PC-9 (cell line): ENCODE measurements around the gene PCLO. TPM values are rescaled to one million over a fixed set of nuclear protein-coding genes. Genes with fewer than 3 reads are reported as not detected.

Experiments used
- BruUV-seq: library from RNA; stranded (reverse); fragments of 400-500 nt; replicated peaks from 2 replicates; lab custom pipeline; 2021; lab: Mats Ljungman, UMichigan
- CTCF ChIA-PET: fragments of 300-600 bp; sonication (Branson Sonifier 250); formaldehyde crosslinking; loops from one replicate; lab custom pipeline; 2022; ENCODE audit warnings: antibody characterized with exemption; lab: Charles Lee
- POLR2A ChIA-PET: fragments of 300-600 bp; sonication (Branson Sonifier 250); formaldehyde crosslinking; loops from one replicate; lab custom pipeline; 2022; ENCODE audit warnings: antibody characterized with exemption; ENCODE audit not compliant: unreplicated experiment; lab: Charles Lee
- DNase-seq, 2 experiments: peaks; one replicate each; pipeline versions ENCODE4 v3.0.0 to v3.0.0-alpha.2; 2015 to 2022; ENCODE audit warnings: mixed read lengths in 1 of 2
- H2AFZ ChIP-seq: fragments of 200-600 bp; sonication (generic); 2 replicates; pipeline ENCODE4 v1.8.1; 2017; ENCODE audit warnings: antibody characterized with exemption
- H3F3A ChIP-seq: fragments of 200-600 bp; sonication (generic); 2 replicates; pipeline ENCODE4 v1.8.1; 2017; ENCODE audit warnings: antibody characterized with exemption, mild to moderate bottlenecking, low read depth; ENCODE audit not compliant: insufficient read depth
- H3K27ac ChIP-seq: fragments of 200-600 bp; sonication (generic); 2 replicates; pipeline ENCODE4 v1.6.1; 2016; ENCODE audit warnings: mixed run types
- H3K27me3 ChIP-seq: fragments of 200-600 bp; sonication (generic); 2 replicates; pipeline ENCODE4 v1.6.1; 2016; ENCODE audit warnings: low read depth, mixed run types; ENCODE audit not compliant: insufficient read depth
- H3K36me3 ChIP-seq: fragments of 200-600 bp; sonication (generic); 2 replicates; pipeline ENCODE4 v1.6.1; 2016; ENCODE audit warnings: low read depth, mixed run types
- H3K4me1 ChIP-seq: fragments of 200-600 bp; sonication (generic); replicated peaks from 2 replicates; pipeline ENCODE4 v1.6.1; 2016; ENCODE audit warnings: mixed run types; ENCODE audit not compliant: insufficient read depth
- H3K4me2 ChIP-seq: fragments of 200-600 bp; sonication (generic); 2 replicates; pipeline ENCODE4 v1.6.1; 2017; ENCODE audit warnings: mixed run types
- H3K4me3 ChIP-seq: fragments of 200-600 bp; sonication (generic); 2 replicates; pipeline ENCODE4 v1.6.1; 2016; ENCODE audit warnings: mixed run types
- H3K79me2 ChIP-seq: fragments of 200-600 bp; sonication (generic); 2 replicates; pipeline ENCODE4 v1.6.1; 2017; ENCODE audit warnings: low read depth, mixed run types
- H3K9me2 ChIP-seq: fragments of 200-600 bp; sonication (generic); 2 replicates; pipeline ENCODE4 v1.8.1; 2017; ENCODE audit warnings: mild to moderate bottlenecking; ENCODE audit not compliant: insufficient read depth
- H3K9me3 ChIP-seq: fragments of 200-600 bp; sonication (generic); 2 replicates; pipeline ENCODE4 v1.8.1; 2016; ENCODE audit warnings: low read depth; ENCODE audit not compliant: insufficient read depth
- H4K20me1 ChIP-seq: fragments of 200-600 bp; sonication (generic); 2 replicates; pipeline ENCODE4 v1.8.1; 2017; ENCODE audit not compliant: insufficient read depth
- CTCF ChIP-seq: fragments of 200-600 bp; sonication (generic); conservative IDR thresholded peaks from 2 replicates; pipeline ENCODE4 v1.6.1; 2017; ENCODE audit warnings: mixed run types, antibody characterized with exemption, mild to moderate bottlenecking, moderate library complexity
- EZH2 ChIP-seq: fragments of 200-600 bp; sonication (generic); IDR thresholded peaks from 2 replicates; pipeline ENCODE4 v1.8.0; 2017; ENCODE audit warnings: antibody characterized with exemption, low read depth
- intact Hi-C: fragments of 100-400 bp; cut with micrococcal nuclease; formaldehyde crosslinking; loops from one replicate; pipeline ENCODE4 v1.10.0; 2022; ENCODE audit not compliant: unreplicated experiment
- total RNA-seq: library from RNA; stranded (reverse); gene quantifications from 2 replicates; pipeline ENCODE4 v1.2.3, GENCODE V29; 2021

PCLO gene
- total RNA-seq, 1 experiment from 2014 or later: 4.0 TPM

- TF ChIP-seq CTCF: no peak
- TF ChIP-seq EZH2: no peak
- intact Hi-C loops: no loop called here
- Histone ChIP-seq H3F3A (no peaks in the 10 kb centered on the region), H3K36me3 (no peaks in the 10 kb centered on the region), H3K9me3 (0 out of 2 replicates have a peak, but pooled peaks cover 2% of the 10 kb centered on the region), H3K4me2 (no peak overlapping the region), H3K79me2 (no peaks in the 10 kb centered on the region), H3K9me2 (no peaks in the 10 kb centered on the region), H2AFZ (no peak overlapping the region), H4K20me1 (no peaks in the 10 kb centered on the region), H3K27ac (no peak overlapping the region), H3K27me3 (no peaks in the 10 kb centered on the region), H3K4me1 (no peaks in the 10 kb centered on the region), H3K4me3 (no peak overlapping the region)
- POLR2A ChIA-PET: no interaction called here
- no peak for DNase-seq
- no TSS peak for BruUV-seq
- CTCF ChIA-PET: no interaction called here
These were observed 141.7 kb downstream of the PCLO start for GRCh38 chr7:83021032-83021431.

- CTCF ChIA-PET: no interaction called here
- intact Hi-C loops: no loop called here
- H3K4me1 ChIP-seq: no peaks in the 10 kb centered on the region
- no peak for DNase-seq
- no peaks in the 10 kb centered on the region for H3K9me2 ChIP-seq
- no TSS peak for BruUV-seq
- H3K4me2 ChIP-seq: no peak overlapping the region
- no peaks in the 10 kb centered on the region for H3K27me3 ChIP-seq
- H3K4me3 ChIP-seq: no peak overlapping the region
- H3K9me3 ChIP-seq: 0 out of 2 replicates have a peak, but pooled peaks cover 2% of the 10 kb centered on the region
- no peaks in the 10 kb centered on the region for H3K36me3 ChIP-seq
- TF ChIP-seq CTCF (no peak), EZH2 (no peak)
- no peaks in the 10 kb centered on the region for H3K79me2 ChIP-seq
- H4K20me1 ChIP-seq: no peaks in the 10 kb centered on the region
- POLR2A ChIA-PET: no interaction called here
- H3F3A ChIP-seq: no peaks in the 10 kb centered on the region
- no peak overlapping the region for H2AFZ ChIP-seq
- no peak overlapping the region for H3K27ac ChIP-seq
These were observed 142.5 kb downstream of the PCLO start for GRCh38 chr7:83020161-83020560.

DNA sequence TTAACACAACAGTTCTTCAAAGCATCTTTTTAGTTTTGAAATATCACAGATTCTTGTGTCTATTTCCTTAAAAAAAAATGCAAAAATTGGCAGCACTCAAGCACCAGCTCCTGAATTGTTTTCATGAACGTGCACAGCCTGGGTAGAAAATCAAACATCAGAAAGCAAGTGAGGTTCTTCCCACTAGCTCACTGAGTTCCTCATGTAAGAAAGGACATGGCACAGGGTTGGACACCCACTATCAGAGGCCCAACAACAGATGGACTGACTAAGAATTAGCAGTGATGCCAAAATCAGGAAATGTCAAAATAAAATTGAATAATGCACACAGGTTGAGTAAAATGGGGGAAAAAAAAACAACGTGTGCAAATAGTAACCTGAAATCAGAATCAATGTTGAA lies 146.8 kb downstream of the PCLO start:
- Histone ChIP-seq H3K27me3 (no peaks in the 10 kb centered on the region), H3K4me1 (no peaks in the 10 kb centered on the region), H4K20me1 (no peaks in the 10 kb centered on the region), H3F3A (no peaks in the 10 kb centered on the region), H2AFZ (no peak overlapping the region), H3K27ac (no peak overlapping the region), H3K4me3 (no peak overlapping the region), H3K4me2 (no peak overlapping the region), H3K9me2 (no peaks in the 10 kb centered on the region), H3K36me3 (no peaks in the 10 kb centered on the region), H3K79me2 (no peaks in the 10 kb centered on the region), H3K9me3 (no peaks in the 10 kb centered on the region)
- POLR2A ChIA-PET: no interaction called here
- BruUV-seq: no TSS peak
- no peak for DNase-seq
- CTCF ChIA-PET: no interaction called here
- intact Hi-C loops: no loop called here
- TF ChIP-seq CTCF (no peak), EZH2 (no peak)
